T-cell (primary cell): Measurements from ENCODE around the gene TEKT1. TPM values are rescaled to one million over a fixed set of nuclear protein-coding genes. Genes with fewer than 3 reads are reported as not detected.

Experiments used
- ATAC-seq, 4 experiments: fragments of 200-7000 bp in 3 of 4; fragments of 150-1000 bp in 1 of 4; cut with Tn5 transposase; replicated peaks in 1 of 4; 1 replicate in 3 of 4; 2 replicates in 1 of 4; pipeline ENCODE4 v1.10.0; 2021; ENCODE audit warnings: moderate library complexity in 3 of 4, mild to moderate bottlenecking in 2 of 4, moderate number of reproducible peaks in 1 of 4
- CTCF ChIA-PET, 2 donors: fragments of 300-600 bp; sonication (Branson Sonifier 250); formaldehyde crosslinking; loops; one replicate each; lab custom pipeline; 2022; ENCODE audit warnings: antibody characterized with exemption in 2 of 2; lab: Charles Lee
- POLR2A ChIA-PET, 2 donors: fragments of 300-600 bp; sonication (Branson Sonifier 250); formaldehyde crosslinking; loops; one replicate each; lab custom pipeline; 2022; ENCODE audit warnings: antibody characterized with exemption in 2 of 2; lab: Charles Lee
- DNase-seq, 35 experiments: peaks; one replicate each; pipeline versions ENCODE4 v3.0.0 to v3.0.0-alpha.2; 2013 to 2023
- H3K27ac ChIP-seq: one replicate; pipeline ENCODE4 v1.5.1; 2013; ENCODE audit warnings: low read length
- H3K27me3 ChIP-seq, 2 experiments: replicated peaks in 1 of 2; 1 replicate in 1 of 2; 2 replicates in 1 of 2; pipeline versions ENCODE4 v1.6.1 to v1.7.0; 2013; ENCODE audit warnings: low read length in 1 of 2, mixed read lengths in 1 of 2; ENCODE audit not compliant: control insufficient read depth in 2 of 2, insufficient read depth in 2 of 2; ENCODE audit errors: extremely low read depth in 1 of 2
- H3K36me3 ChIP-seq, 2 donors: 1 replicate in 1 of 2; 2 replicates in 1 of 2; pipeline versions ENCODE4 v1.6.1 to v1.7.0; 2013; ENCODE audit warnings: low read length in 1 of 2; ENCODE audit not compliant: control insufficient read depth in 2 of 2, insufficient read depth in 1 of 2; ENCODE audit errors: extremely low read depth in 1 of 2
- H3K4me1 ChIP-seq, 2 experiments: 1 replicate in 1 of 2; 2 replicates in 1 of 2; pipeline versions ENCODE4 v1.6.1 to v1.7.0; 2013; ENCODE audit warnings: low read length in 2 of 2, mixed read lengths in 1 of 2; ENCODE audit not compliant: insufficient read depth in 2 of 2, control insufficient read depth in 1 of 2; ENCODE audit errors: extremely low read depth in 1 of 2
- H3K4me3 ChIP-seq, 2 donors: 1 replicate in 1 of 2; 2 replicates in 1 of 2; pipeline versions ENCODE4 v1.5.1 to v1.7.0; 2013; ENCODE audit warnings: mild to moderate bottlenecking in 2 of 2, low read length in 1 of 2, moderate library complexity in 1 of 2; ENCODE audit not compliant: control insufficient read depth in 1 of 2; ENCODE audit errors: extremely low read depth in 1 of 2
- H3K9me3 ChIP-seq: 2 replicates; pipeline ENCODE4 v1.7.0; 2013
- H3K27ac Mint-ChIP-seq, 2 donors: one replicate each; pipeline ENCODE4 v1.8.0; 2020 to 2021; ENCODE audit warnings: mild to moderate bottlenecking in 2 of 2, mixed read lengths in 2 of 2
- H3K27me3 Mint-ChIP-seq, 2 donors: one replicate each; pipeline ENCODE4 v1.8.0; 2021 to 2022; ENCODE audit warnings: mixed read lengths in 2 of 2
- H3K36me3 Mint-ChIP-seq: one replicate; pipeline ENCODE4 v1.8.0; 2021; ENCODE audit warnings: mixed read lengths
- H3K4me1 Mint-ChIP-seq, 3 donors: one replicate each; pipeline ENCODE4 v1.8.0; 2020 to 2022; ENCODE audit warnings: mixed read lengths in 3 of 3, mild to moderate bottlenecking in 1 of 3
- H3K4me3 Mint-ChIP-seq, 3 donors: one replicate each; pipeline ENCODE4 v1.8.0; 2020 to 2022; ENCODE audit warnings: mild to moderate bottlenecking in 3 of 3, mixed read lengths in 3 of 3, moderate library complexity in 3 of 3
- H3K9me3 Mint-ChIP-seq, 3 donors: one replicate each; pipeline ENCODE4 v1.8.0; 2020 to 2022; ENCODE audit warnings: mixed read lengths in 3 of 3
- WGBS: methylation state at CpG from one replicate; pipeline ENCODE4 v1.1.5; 2013; ENCODE audit warnings: missing lambda C conversion rate; ENCODE audit not compliant: insufficient coverage; 5-methylcytosine and 5-hydroxymethylcytosine counted together
- total RNA-seq, 35 experiments: library from RNA in 6 of 35; stranded (reverse) in 6 of 35; fragments of 120-200 nt in 1 of 35; gene quantifications; one replicate each; pipeline versions ENCODE4 v1.2.1 to v1.2.4 and lab custom pipeline; 2013 to 2026

TEKT1 gene
- total RNA-seq, 5 donors from 2014 or later (not counting 1 experiment from before 2014, with no cell fraction given) = not detected

- Mint-ChIP-seq H3K36me3 (no peaks in the 10 kb centered on the region), H3K9me3 (no peaks in the 10 kb centered on the region), H3K4me1 (peaks cover 0 to 2% (median under 1%) of the 10 kb centered on the region in 3 donors), H3K27ac (no peak overlapping the region), H3K4me3 (no peak overlapping the region), H3K27me3 (peaks cover 17 to 29% of the 10 kb centered on the region in 2 donors)
- no peak for DNase-seq
- ChIA-PET POLR2A (interaction anchor here in 1 of 2 donors (0.8 kb wide), 1 partner anchor 1608 kb away, joined by 5 read pairs; no protein-coding TSS in a partner anchor), CTCF (interaction anchor here in 1 of 2 donors (0.9 kb wide), 1 partner anchor 25 kb away, joined by 3 read pairs; no protein-coding TSS in a partner anchor)
- no peak overlapping the region for H3K4me3 ChIP-seq
- 95% methylated on average over 3 of the region's 3 CpGs for WGBS
- no peaks in the 10 kb centered on the region for H3K36me3 ChIP-seq
- peaks cover 0 to 7% of the 10 kb centered on the region in 2 experiments for H3K27me3 ChIP-seq
- no peak for ATAC-seq
- no peaks in the 10 kb centered on the region for H3K9me3 ChIP-seq
- H3K4me1 ChIP-seq = peaks cover 0 to 3% of the 10 kb centered on the region in 2 experiments
- no peak overlapping the region for H3K27ac ChIP-seq
Measured at GRCh38 chr17:6867849-6868248, 36.3 kb upstream of the TEKT1 start.

- Histone ChIP-seq H3K27ac (no peak overlapping the region), H3K36me3 (no peaks in the 10 kb centered on the region), H3K4me3 (no peak overlapping the region), H3K4me1 (peaks cover 2 to 8% of the 10 kb centered on the region in 2 experiments), H3K27me3 (peaks cover 0 to 9% of the 10 kb centered on the region in 2 experiments), H3K9me3 (no peaks in the 10 kb centered on the region)
- no peaks in the 10 kb centered on the region for H3K36me3 Mint-ChIP-seq
- DNase-seq = peak in 9 of 35 experiments; percentile 4 to 21 (median 8)
- 34% methylated on average over 4 of the region's 4 CpGs for WGBS
- ATAC-seq = no peak
- no peak overlapping the region for H3K4me3 Mint-ChIP-seq
- no peak overlapping the region for H3K27ac Mint-ChIP-seq
- H3K9me3 Mint-ChIP-seq = no peaks in the 10 kb centered on the region
- POLR2A ChIA-PET = no interaction called here
- H3K27me3 Mint-ChIP-seq = peaks cover 21 to 31% of the 10 kb centered on the region in 2 donors
- CTCF ChIA-PET = no interaction called here
- peaks cover 7 to 11% (median 9%) of the 10 kb centered on the region in 3 donors for H3K4me1 Mint-ChIP-seq
Measured at GRCh38 chr17:6862825-6863224, 31.3 kb upstream of the TEKT1 start.

GRCh38 chr17:6862122-6862521 is 30.6 kb upstream of the TEKT1 start:
- ATAC-seq = no peak
- 30% methylated on average over 2 of the region's 2 CpGs for WGBS
- Mint-ChIP-seq H3K27ac (no peak overlapping the region), H3K36me3 (no peaks in the 10 kb centered on the region), H3K4me1 (peaks cover 7 to 11% (median 9%) of the 10 kb centered on the region in 3 donors), H3K9me3 (no peaks in the 10 kb centered on the region), H3K27me3 (peaks cover 21 to 31% of the 10 kb centered on the region in 2 donors), H3K4me3 (no peak overlapping the region)
- DNase-seq = no peak
- H3K4me3 ChIP-seq = no peak overlapping the region
- peaks cover 2 to 8% of the 10 kb centered on the region in 2 experiments for H3K4me1 ChIP-seq
- no peak overlapping the region for H3K27ac ChIP-seq
- POLR2A ChIA-PET = no interaction called here
- no peaks in the 10 kb centered on the region for H3K9me3 ChIP-seq
- H3K36me3 ChIP-seq = no peaks in the 10 kb centered on the region
- CTCF ChIA-PET = no interaction called here
- H3K27me3 ChIP-seq = peaks cover 0 to 9% of the 10 kb centered on the region in 2 experiments

GRCh38 chr17:6857904-6858303 is 26.4 kb upstream of the TEKT1 start:
- DNase-seq = no peak
- H3K9me3 ChIP-seq = no peaks in the 10 kb centered on the region
- Mint-ChIP-seq H3K27ac (no peak overlapping the region), H3K9me3 (no peaks in the 10 kb centered on the region), H3K27me3 (peaks cover 17 to 24% of the 10 kb centered on the region in 2 donors), H3K4me3 (no peak overlapping the region), H3K36me3 (no peaks in the 10 kb centered on the region), H3K4me1 (peaks cover 7 to 23% (median 19%) of the 10 kb centered on the region in 3 donors)
- no peak overlapping the region for H3K27ac ChIP-seq
- H3K4me3 ChIP-seq = no peak overlapping the region
- no peak for ATAC-seq
- peaks cover 0 to 12% of the 10 kb centered on the region in 2 experiments for H3K27me3 ChIP-seq
- peaks cover 2 to 20% of the 10 kb centered on the region in 2 experiments for H3K4me1 ChIP-seq
- ChIA-PET CTCF (no interaction called here), POLR2A (no interaction called here)
- no peaks in the 10 kb centered on the region for H3K36me3 ChIP-seq
- WGBS = 70% methylated on average over 2 of the region's 2 CpGs

- ATAC-seq (no peak), DNase-seq (no peak)
- H3K27ac ChIP-seq = no peak overlapping the region
- Mint-ChIP-seq H3K27me3 (peaks cover 12 to 18% of the 10 kb centered on the region in 2 donors), H3K4me3 (no peak overlapping the region), H3K27ac (no peak overlapping the region), H3K9me3 (no peaks in the 10 kb centered on the region), H3K4me1 (peaks cover 3 to 18% (median 14%) of the 10 kb centered on the region in 3 donors), H3K36me3 (no peaks in the 10 kb centered on the region)
- H3K9me3 ChIP-seq = no peaks in the 10 kb centered on the region
- H3K4me1 ChIP-seq = peaks cover 0 to 14% of the 10 kb centered on the region in 2 experiments
- ChIA-PET POLR2A (no interaction called here), CTCF (no interaction called here)
- no peaks in the 10 kb centered on the region for H3K36me3 ChIP-seq
- no peak overlapping the region for H3K4me3 ChIP-seq
- peaks cover 0 to 7% of the 10 kb centered on the region in 2 experiments for H3K27me3 ChIP-seq
- WGBS = 57% methylated on average over 3 of the region's 6 CpGs
Measured at GRCh38 chr17:6857336-6857735, 25.8 kb upstream of the TEKT1 start.

GRCh38 chr17:6856051-6856450 is 24.5 kb upstream of the TEKT1 start:
- H3K9me3 Mint-ChIP-seq = no peaks in the 10 kb centered on the region
- no peaks in the 10 kb centered on the region for H3K9me3 ChIP-seq
- peaks cover 0 to 14% of the 10 kb centered on the region in 2 experiments for H3K4me1 ChIP-seq
- H3K27ac Mint-ChIP-seq = no peak overlapping the region
- H3K36me3 ChIP-seq = no peaks in the 10 kb centered on the region
- ChIA-PET CTCF (interaction anchor here in 1 of 2 donors (0.6 kb wide), 1 partner anchor 54 kb away, joined by 5 read pairs; no protein-coding TSS in a partner anchor), POLR2A (interaction anchor here in 1 of 2 donors (0.6 kb wide), 1 partner anchor 215 kb away, joined by 3 read pairs; no protein-coding TSS in a partner anchor)
- ATAC-seq (no peak), DNase-seq (no peak)
- no peaks in the 10 kb centered on the region for H3K36me3 Mint-ChIP-seq
- H3K27ac ChIP-seq = no peak overlapping the region
- no peak overlapping the region for H3K4me3 ChIP-seq
- peaks cover 6 to 12% of the 10 kb centered on the region in 2 donors for H3K27me3 Mint-ChIP-seq
- H3K27me3 ChIP-seq = peaks cover 0 to 7% of the 10 kb centered on the region in 2 experiments
- H3K4me3 Mint-ChIP-seq = no peak overlapping the region
- peaks cover 0 to 15% (median 11%) of the 10 kb centered on the region in 3 donors for H3K4me1 Mint-ChIP-seq
- 73% methylated on average over 3 of the region's 3 CpGs for WGBS
